Measurements from ENCODE around the gene ATOSB. TPM values are rescaled to one million over a fixed set of nuclear protein-coding genes. Genes with fewer than 3 reads are reported as not detected.

The ATOSB gene
- total and polyA plus RNA-seq, 9 of the 15 experiments (the other 6 are each of a cell fraction or from before 2014, with no cell fraction given) = 0.45 to 8.0 (median 4.2) TPM

- in situ Hi-C loops (cut with MboI) (no loop called here), intact Hi-C loops (cut with micrococcal nuclease) (no loop called here)
- peaks cover 58% of the 10 kb centered on the region for H3K79me2 ChIP-seq (ENCODE audit: control insufficient read depth, insufficient read depth, low read length)
- H3K9me3 ChIP-seq (replicated peaks; ENCODE audit: control insufficient read depth, insufficient read depth, low read depth, low read length) = no peaks in the 10 kb centered on the region
- DNase-seq (ENCODE audit: extremely low read depth in 1 of 4, low spot score in 3 of 4) (no peak), FAIRE-seq (no peak), ATAC-seq (no peak)
- CTCF ChIA-PET (ENCODE audit: low intra/inter-chr PET ratio) = no interaction called here
- H3K27ac ChIP-seq (ENCODE audit: extremely low read depth, low read depth, low read length) = no peak overlapping the region
- no peaks in the 10 kb centered on the region for H3K27me3 ChIP-seq (ENCODE audit: control insufficient read depth in 2 of 2, insufficient read depth in 2 of 2, low read length in 2 of 2)
- H3K9ac ChIP-seq (ENCODE audit: insufficient read depth in 1 of 2, low read depth in 2 of 2, low read length in 2 of 2) = no peak overlapping the region
- H3K4me1 ChIP-seq (replicated peaks in 1 of 2; ENCODE audit: control insufficient read depth in 2 of 2, insufficient read depth in 2 of 2, low read length in 2 of 2) = peaks cover 5 to 15% of the 10 kb centered on the region in 2 experiments; a peak in 3 of 5 replicates
- BruUV-seq (replicated peaks) = no TSS peak
- H3K36me3 ChIP-seq (ENCODE audit: control insufficient read depth, insufficient read depth, low read length) = peaks cover 81% of the 10 kb centered on the region
- no peak overlapping the region for H2AFZ ChIP-seq (ENCODE audit: low read depth, low read length)
- H3K9me1 ChIP-seq (ENCODE audit: control insufficient read depth, insufficient read depth, low read length) = no peaks in the 10 kb centered on the region
- H3K4me2 ChIP-seq (ENCODE audit: insufficient read depth, low read length) = no peak overlapping the region
- 70% methylated on average over 3 of the region's 4 CpGs for WGBS (ENCODE audit: insufficient coverage, low coverage, missing lambda C conversion rate)
- no peak overlapping the region for H3K4me3 ChIP-seq
- peaks cover 33% of the 10 kb centered on the region for H4K20me1 ChIP-seq (replicated peaks; ENCODE audit: control insufficient read depth, insufficient read depth, low read length)
- POLR2A ChIA-PET = interaction anchor here (1.9 kb wide), 1 partner anchor 26 kb away, joined by 6 read pairs; a partner anchor contains a TSS
- TF ChIP-seq ZBTB40 (IDR thresholded peaks at IDR 0.05) (no peak), ZBTB40 (CRISPR knock-in tag; IDR thresholded peaks at IDR 0.05) (no peak), SREBF2 (CRISPR knock-in tag; IDR thresholded peaks at IDR 0.05) (no peak), JUN (IDR thresholded peaks at IDR 0.05; ENCODE audit: borderline replicate concordance, low read depth, low read length) (no peak), JUN (CRISPR knock-in tag; IDR thresholded peaks at IDR 0.05; ENCODE audit: borderline replicate concordance) (no peak), RFX5 (IDR thresholded peaks at IDR 0.05; ENCODE audit: low read depth, low read length) (no peak), CTCFL (IDR thresholded peaks at IDR 0.05; ENCODE audit: borderline replicate concordance, insufficient read depth, low read depth, low read length, poor library complexity, severe bottlenecking) (no peak), STAT5B (CRISPR knock-in tag; IDR thresholded peaks at IDR 0.05) (no peak), NELFE (IDR thresholded peaks at IDR 0.05; ENCODE audit: insufficient read depth, insufficient read length) (no peak)
- TF ChIP-seq, protein P1, sequence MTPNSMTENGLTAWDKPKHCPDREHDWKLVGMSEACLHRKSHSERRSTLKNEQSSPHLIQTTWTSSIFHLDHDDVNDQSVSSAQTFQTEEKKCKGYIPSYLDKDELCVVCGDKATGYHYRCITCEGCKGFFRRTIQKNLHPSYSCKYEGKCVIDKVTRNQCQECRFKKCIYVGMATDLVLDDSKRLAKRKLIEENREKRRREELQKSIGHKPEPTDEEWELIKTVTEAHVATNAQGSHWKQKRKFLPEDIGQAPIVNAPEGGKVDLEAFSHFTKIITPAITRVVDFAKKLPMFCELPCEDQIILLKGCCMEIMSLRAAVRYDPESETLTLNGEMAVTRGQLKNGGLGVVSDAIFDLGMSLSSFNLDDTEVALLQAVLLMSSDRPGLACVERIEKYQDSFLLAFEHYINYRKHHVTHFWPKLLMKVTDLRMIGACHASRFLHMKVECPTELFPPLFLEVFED (CRISPR knock-in tag; conservative IDR thresholded peaks at IDR 0.05) = no peak
Measured at GRCh38 chr9:35069020-35069419, 46.6 kb downstream of the ATOSB start.
